Liver (tissue), 9 donors: ENCODE measurements around the gene MAPRE3. TPM values are rescaled to one million over a fixed set of nuclear protein-coding genes. Genes with fewer than 3 reads are reported as not detected.

Source experiments
- DNase-seq: peaks from one replicate; pipeline ENCODE4 v3.0.0-alpha.2; 2017; ENCODE audit warnings: low spot score
- H3K27ac ChIP-seq, 2 donors: one replicate each; pipeline ENCODE4 v1.7.0; 2013; ENCODE audit warnings: inconsistent platforms in 2 of 2, low read length in 2 of 2, control low read depth in 1 of 2, low read depth in 1 of 2, mild to moderate bottlenecking in 1 of 2
- H3K27me3 ChIP-seq, 4 donors: one replicate each; pipeline versions ENCODE4 v1.6.1 to v1.7.0; 2013; ENCODE audit warnings: low read length in 3 of 4, inconsistent platforms in 1 of 4, mild to moderate bottlenecking in 1 of 4, moderate library complexity in 1 of 4; ENCODE audit not compliant: control insufficient read depth in 4 of 4, insufficient read depth in 4 of 4
- H3K36me3 ChIP-seq, 4 donors: one replicate each; pipeline versions ENCODE4 v1.6.1 to v1.7.0; 2013; ENCODE audit warnings: low read length in 3 of 4, mild to moderate bottlenecking in 3 of 4, low read depth in 1 of 4, moderate library complexity in 1 of 4; ENCODE audit not compliant: control insufficient read depth in 4 of 4, insufficient read depth in 3 of 4
- H3K4me1 ChIP-seq, 4 donors: one replicate each; pipeline versions ENCODE4 v1.6.1 to v1.7.0; 2013; ENCODE audit warnings: low read length in 3 of 4, mild to moderate bottlenecking in 3 of 4, moderate library complexity in 1 of 4; ENCODE audit not compliant: control insufficient read depth in 4 of 4, insufficient read depth in 4 of 4
- H3K4me3 ChIP-seq, 3 donors: one replicate each; pipeline versions ENCODE4 v1.6.1 to v1.7.0; 2013; ENCODE audit warnings: low read length in 3 of 3, control low read depth in 1 of 3, low read depth in 1 of 3, mild to moderate bottlenecking in 1 of 3
- H3K9ac ChIP-seq, 2 donors: one replicate each; pipeline ENCODE4 v1.7.0; 2013; ENCODE audit warnings: low read length in 2 of 2, mild to moderate bottlenecking in 2 of 2, moderate library complexity in 2 of 2, control low read depth in 1 of 2, low read depth in 1 of 2
- H3K9me3 ChIP-seq, 4 donors: one replicate each; pipeline versions ENCODE4 v1.6.1 to v1.7.0; 2013; ENCODE audit warnings: low read length in 3 of 4; ENCODE audit not compliant: control insufficient read depth in 4 of 4
- EGR1 ChIP-seq, 2 donors: IDR thresholded peaks; 2 replicates each; pipeline ENCODE4 v1.6.1; 2016 to 2018; ENCODE audit warnings: antibody characterized with exemption in 2 of 2, low read depth in 2 of 2
- FOXA2 ChIP-seq: IDR thresholded peaks from 2 replicates; pipeline ENCODE4 v1.6.1; 2016; ENCODE audit warnings: antibody characterized with exemption
- GABPA ChIP-seq, 2 donors: IDR thresholded peaks in 1 of 2; conservative IDR thresholded peaks in 1 of 2; 2 replicates each; pipeline ENCODE4 v1.6.1; 2016; ENCODE audit warnings: antibody characterized with exemption in 2 of 2, mild to moderate bottlenecking in 1 of 2, moderate library complexity in 1 of 2
- HNF4A ChIP-seq, 2 donors: conservative IDR thresholded peaks; 2 replicates each; pipeline ENCODE4 v1.6.1; 2016; ENCODE audit warnings: antibody characterized with exemption in 2 of 2, mild to moderate bottlenecking in 2 of 2
- JUND ChIP-seq, 2 donors: IDR thresholded peaks; 2 replicates each; pipeline ENCODE4 v1.6.1; 2016; ENCODE audit warnings: antibody characterized with exemption in 2 of 2
- NR2F2 ChIP-seq: IDR thresholded peaks from 2 replicates; pipeline ENCODE4 v1.6.1; 2016; ENCODE audit warnings: antibody characterized with exemption
- RAD21 ChIP-seq, 2 donors: IDR thresholded peaks; 2 replicates each; pipeline ENCODE4 v1.6.1; 2016; ENCODE audit warnings: antibody characterized with exemption in 2 of 2, mild to moderate bottlenecking in 2 of 2
- REST ChIP-seq: IDR thresholded peaks from 2 replicates; pipeline ENCODE4 v1.6.1; 2016; ENCODE audit warnings: antibody characterized with exemption, mild to moderate bottlenecking
- RXRA ChIP-seq, 2 donors: IDR thresholded peaks; 2 replicates each; pipeline ENCODE4 v1.6.1; 2017 to 2018; ENCODE audit warnings: antibody characterized with exemption in 2 of 2, mild to moderate bottlenecking in 1 of 2
- SP1 ChIP-seq: IDR thresholded peaks from 2 replicates; pipeline ENCODE4 v1.6.1; 2018; ENCODE audit warnings: antibody characterized with exemption, mild to moderate bottlenecking
- YY1 ChIP-seq: IDR thresholded peaks from 2 replicates; pipeline ENCODE4 v1.6.1; 2016; ENCODE audit warnings: antibody characterized with exemption, mild to moderate bottlenecking
- ZBTB33 ChIP-seq: IDR thresholded peaks from 2 replicates; pipeline ENCODE4 v1.6.1; 2016; ENCODE audit warnings: antibody characterized with exemption
- WGBS: extraction: QIAGEN DNeasy Blood & Tissue Kit; methylation state at CpG from one replicate; pipeline ENCODE4 v1.1.7; 2013; 5-methylcytosine and 5-hydroxymethylcytosine counted together
- polyA plus RNA-seq, 2 donors: library from polyadenylated mRNA; stranded (reverse) in 1 of 2; unstranded in 1 of 2; fragments of 200-250 nt in 1 of 2; fragments of >200 nt in 1 of 2; fragmentation: Nextera tagmentation in 1 of 2; extraction: Ambion mirVana in 1 of 2; gene quantifications; one replicate each; pipeline versions ENCODE4 v1.2.1 to v1.2.3, GENCODE V29; 2013 to 2015
- total RNA-seq, 2 donors: library from RNA; depleted of rRNA; stranded (reverse); fragments of >200 nt; gene quantifications; one replicate each; pipeline ENCODE4 v1.2.3, GENCODE V29; 2014
- TF ChIP-seq, protein P1 (sequence below): IDR thresholded peaks from 2 replicates; pipeline ENCODE4 v1.6.1; 2016; ENCODE audit warnings: antibody characterized with exemption
- TF ChIP-seq, protein P2 (sequence below): IDR thresholded peaks from 2 replicates; pipeline ENCODE4 v1.6.1; 2016; ENCODE audit warnings: antibody characterized with exemption
- TF ChIP-seq, protein P3 (sequence below): fragments of 150-350 bp; IDR thresholded peaks from 2 replicates; pipeline ENCODE4 v1.5.1; 2017; ENCODE audit warnings: improper control_type of control experiment, low read depth, low read length; ENCODE audit not compliant: missing input control
- donor health status: healthy.
- donor health status: healthy.
- donor health status: healthy.
- donor health status: healthy.
- donor health status: healthy.

MAPRE3 gene
- total and polyA plus RNA-seq, 4 donors: 1.0 to 15.8 (median 9.8) TPM

- peaks cover 0 to 4% (median 2%) of the 10 kb centered on the region in 4 donors for H3K4me1 ChIP-seq
- no peak overlapping the region for H3K9ac ChIP-seq
- no peak for DNase-seq
- no peaks in the 10 kb centered on the region for H3K9me3 ChIP-seq
- WGBS: 64% methylated on average over 3 of the region's 3 CpGs
- H3K4me3 ChIP-seq: no peak overlapping the region
- no peaks in the 10 kb centered on the region for H3K36me3 ChIP-seq
- H3K27me3 ChIP-seq: peaks cover 0 to 5% (median 0%) of the 10 kb centered on the region in 4 donors
- no peak for TF ChIP-seq RAD21 (IDR thresholded peaks at IDR 0.05)
- no peak overlapping the region for H3K27ac ChIP-seq
Observed at GRCh38 chr2:26957041-26957440, 13.4 kb upstream of the MAPRE3 start.

DNA sequence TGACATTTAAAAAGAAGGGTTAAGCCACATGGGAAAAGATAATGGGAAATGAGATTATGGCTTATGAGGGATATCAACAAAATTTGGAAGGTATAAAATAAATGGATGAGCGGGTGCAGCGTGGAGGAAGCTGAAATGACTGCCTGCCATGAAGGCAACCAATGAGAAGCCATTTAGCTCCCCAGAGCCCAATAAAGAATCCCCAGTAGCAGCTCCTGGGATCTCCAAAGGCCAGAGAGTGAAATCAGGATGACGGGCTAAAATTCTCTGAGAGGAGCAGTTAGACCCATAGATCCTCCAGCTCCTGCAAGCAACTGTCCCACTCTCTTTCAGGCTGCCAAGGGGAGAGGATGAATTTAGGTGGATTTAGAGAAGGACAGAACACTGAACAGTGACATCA is 12.9 kb upstream of the MAPRE3 start:
- 88% methylated on average over 3 of the region's 3 CpGs for WGBS
- H3K4me3 ChIP-seq: no peak overlapping the region
- TF ChIP-seq SP1 (no peak), HNF4A (conservative IDR thresholded peaks at IDR 0.05) (no peak), GABPA (IDR thresholded peaks at IDR 0.05 in 1 of 2, conservative IDR thresholded peaks at IDR 0.05 in 1 of 2) (no peak), YY1 (no peak), EGR1 (IDR thresholded peaks at IDR 0.05; ENCODE audit: low read depth in 2 of 2) (no peak), RXRA (IDR thresholded peaks at IDR 0.05) (no peak), REST (no peak)
- TF ChIP-seq, protein P1, sequence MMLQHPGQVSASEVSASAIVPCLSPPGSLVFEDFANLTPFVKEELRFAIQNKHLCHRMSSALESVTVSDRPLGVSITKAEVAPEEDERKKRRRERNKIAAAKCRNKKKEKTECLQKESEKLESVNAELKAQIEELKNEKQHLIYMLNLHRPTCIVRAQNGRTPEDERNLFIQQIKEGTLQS: no peak
- TF ChIP-seq, protein P2, sequence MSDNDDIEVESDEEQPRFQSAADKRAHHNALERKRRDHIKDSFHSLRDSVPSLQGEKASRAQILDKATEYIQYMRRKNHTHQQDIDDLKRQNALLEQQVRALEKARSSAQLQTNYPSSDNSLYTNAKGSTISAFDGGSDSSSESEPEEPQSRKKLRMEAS: no peak
- peaks cover 0 to 3% (median 0%) of the 10 kb centered on the region in 4 donors for H3K27me3 ChIP-seq
- no peaks in the 10 kb centered on the region for H3K36me3 ChIP-seq
- no peaks in the 10 kb centered on the region for H3K9me3 ChIP-seq
- H3K27ac ChIP-seq: no peak overlapping the region
- no peak overlapping the region for H3K9ac ChIP-seq
- peaks cover 0 to 4% (median 2%) of the 10 kb centered on the region in 4 donors for H3K4me1 ChIP-seq
- DNase-seq: no peak

DNA sequence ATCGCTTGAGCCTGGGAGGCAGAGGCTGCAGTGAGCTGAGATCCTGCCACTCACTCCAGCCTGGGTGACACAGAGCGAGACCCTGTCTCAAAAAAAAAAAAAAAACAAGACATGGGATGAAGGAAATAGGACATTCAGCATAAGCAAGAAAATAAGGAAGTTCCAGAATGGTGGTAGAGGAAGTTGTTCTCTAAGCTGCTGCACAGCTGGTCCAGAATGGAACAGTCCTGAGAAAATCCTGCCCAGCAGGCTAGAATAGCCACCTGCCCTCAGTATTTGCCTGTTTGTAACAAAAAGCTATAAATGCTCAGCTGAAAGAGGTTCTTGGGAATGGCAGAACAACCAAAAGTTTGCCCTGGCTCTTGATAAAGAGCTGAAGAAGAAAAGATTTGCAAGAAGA is 11.1 kb upstream of the MAPRE3 start:
- peaks cover 0 to 2% (median 0%) of the 10 kb centered on the region in 4 donors for H3K27me3 ChIP-seq
- no peaks in the 10 kb centered on the region for H3K9me3 ChIP-seq
- H3K36me3 ChIP-seq: no peaks in the 10 kb centered on the region
- H3K4me3 ChIP-seq: no peak overlapping the region
- no peak overlapping the region for H3K27ac ChIP-seq
- no peak for DNase-seq
- 88% methylated on average over 2 of the region's 2 CpGs for whole genome bisulfite sequencing
- peaks cover 0 to 4% (median 2%) of the 10 kb centered on the region in 4 donors for H3K4me1 ChIP-seq
- no peak overlapping the region for H3K9ac ChIP-seq
- TF ChIP-seq NR2F2 (no peak), REST (no peak), JUND (IDR thresholded peaks at IDR 0.05) (no peak), ZBTB33 (no peak), YY1 (no peak), RXRA (IDR thresholded peaks at IDR 0.05) (no peak), RAD21 (IDR thresholded peaks at IDR 0.05) (no peak), FOXA2 (no peak), SP1 (no peak), GABPA (IDR thresholded peaks at IDR 0.05 in 1 of 2, conservative IDR thresholded peaks at IDR 0.05 in 1 of 2) (no peak), EGR1 (IDR thresholded peaks at IDR 0.05; ENCODE audit: low read depth in 2 of 2) (no peak)
- TF ChIP-seq, protein P1: no peak
- TF ChIP-seq, protein P3, sequence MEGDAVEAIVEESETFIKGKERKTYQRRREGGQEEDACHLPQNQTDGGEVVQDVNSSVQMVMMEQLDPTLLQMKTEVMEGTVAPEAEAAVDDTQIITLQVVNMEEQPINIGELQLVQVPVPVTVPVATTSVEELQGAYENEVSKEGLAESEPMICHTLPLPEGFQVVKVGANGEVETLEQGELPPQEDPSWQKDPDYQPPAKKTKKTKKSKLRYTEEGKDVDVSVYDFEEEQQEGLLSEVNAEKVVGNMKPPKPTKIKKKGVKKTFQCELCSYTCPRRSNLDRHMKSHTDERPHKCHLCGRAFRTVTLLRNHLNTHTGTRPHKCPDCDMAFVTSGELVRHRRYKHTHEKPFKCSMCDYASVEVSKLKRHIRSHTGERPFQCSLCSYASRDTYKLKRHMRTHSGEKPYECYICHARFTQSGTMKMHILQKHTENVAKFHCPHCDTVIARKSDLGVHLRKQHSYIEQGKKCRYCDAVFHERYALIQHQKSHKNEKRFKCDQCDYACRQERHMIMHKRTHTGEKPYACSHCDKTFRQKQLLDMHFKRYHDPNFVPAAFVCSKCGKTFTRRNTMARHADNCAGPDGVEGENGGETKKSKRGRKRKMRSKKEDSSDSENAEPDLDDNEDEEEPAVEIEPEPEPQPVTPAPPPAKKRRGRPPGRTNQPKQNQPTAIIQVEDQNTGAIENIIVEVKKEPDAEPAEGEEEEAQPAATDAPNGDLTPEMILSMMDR: no peak
